K562 (cell line): Measurements from ENCODE around the gene CRADD. TPM values are rescaled to one million over a fixed set of nuclear protein-coding genes. Genes with fewer than 3 reads are reported as not detected.
A peak's percentile ranks its signal among the peaks of the same experiment; 100 is the strongest.

ENCODE experiments used
- CEBPG ChIP-seq, 3 experiments: fragments of 200-800 bp in 1 of 3; sonication (Bioruptor generic) in 1 of 3; sonication (generic) in 1 of 3; formaldehyde crosslinking in 1 of 3; IDR thresholded peaks in 2 of 3; conservative IDR thresholded peaks in 1 of 3; 2 replicates each; pipeline versions ENCODE4 v1.6.1 to v1.8.0; 2016 to 2022; ENCODE audit warnings: missing compliant biosample characterization in 2 of 3, missing genetic modification characterization in 2 of 3, mild to moderate bottlenecking in 1 of 3, missing genetic modification reagents in 1 of 3
- ELF1 ChIP-seq: fragments of 200-800 bp; sonication (Bioruptor generic); IDR thresholded peaks from 2 replicates; pipeline ENCODE4 v1.6.1; 2016; ENCODE audit warnings: missing genetic modification characterization, missing compliant biosample characterization
- EZH2 ChIP-seq: IDR thresholded peaks from 2 replicates; pipeline ENCODE4 v1.6.1; 2012; ENCODE audit warnings: low read depth, mild to moderate bottlenecking, inconsistent platforms, low read length, borderline replicate concordance
- FOXM1 ChIP-seq, 2 experiments: fragments of 450-650 bp in 1 of 2; sonication (generic) in 1 of 2; formaldehyde crosslinking in 1 of 2; IDR thresholded peaks; 2 replicates each; pipeline versions ENCODE4 v1.6.1 to v1.9.0; 2017 to 2022; ENCODE audit warnings: low read depth in 2 of 2, mild to moderate bottlenecking in 2 of 2, missing genetic modification reagents in 1 of 2, moderate library complexity in 1 of 2
- FUS ChIP-seq: fragments of 200-400 bp; formaldehyde crosslinking; optimal IDR thresholded peaks from 2 replicates; pipeline ENCODE3; 2017; ENCODE audit warnings: low read depth, low read length
- KAT7 ChIP-seq: sonication (generic); formaldehyde crosslinking; IDR thresholded peaks from 2 replicates; pipeline ENCODE4 v1.8.0; 2022; ENCODE audit warnings: missing genetic modification reagents, mild to moderate bottlenecking, borderline replicate concordance
- KLF13 ChIP-seq: fragments of 450-650 bp; IDR thresholded peaks from 2 replicates; pipeline ENCODE4 v1.6.1; 2016; ENCODE audit warnings: missing genetic modification characterization, low read depth, mild to moderate bottlenecking, missing compliant biosample characterization, moderate library complexity, borderline replicate concordance
- MAFK ChIP-seq: IDR thresholded peaks from 2 replicates; pipeline ENCODE4 v1.6.1; 2011; ENCODE audit warnings: low read length, improper control_type of control experiment
- MEF2A ChIP-seq: IDR thresholded peaks from 2 replicates; pipeline ENCODE4 v1.6.1; 2011; ENCODE audit warnings: low read depth, mild to moderate bottlenecking, low read length, moderate library complexity; ENCODE audit not compliant: control insufficient read depth
- NFYB ChIP-seq: IDR thresholded peaks from 2 replicates; pipeline ENCODE4 v1.6.1; 2011; ENCODE audit warnings: mild to moderate bottlenecking, moderate library complexity; ENCODE audit not compliant: insufficient read length; ENCODE audit errors: extremely low read depth
- NR2F6 ChIP-seq: fragments of 450-650 bp; formaldehyde crosslinking; IDR thresholded peaks from 2 replicates; pipeline ENCODE4 v1.4.0; 2020; ENCODE audit warnings: mild to moderate bottlenecking
- PRMT5 ChIP-seq: sonication (generic); formaldehyde crosslinking; IDR thresholded peaks from 2 replicates; pipeline ENCODE4 v1.5.0; 2020; ENCODE audit warnings: missing genetic modification reagents
- RBBP5 ChIP-seq: fragments of 200-600 bp; sonication (generic); IDR thresholded peaks from 2 replicates; pipeline ENCODE4 v1.6.1; 2012; ENCODE audit warnings: borderline replicate concordance, mild to moderate bottlenecking, low read length, control low read depth, inconsistent platforms; ENCODE audit not compliant: insufficient read depth, poor library complexity, severe bottlenecking
- RBM34 ChIP-seq: fragments of 200-400 bp; formaldehyde crosslinking; IDR thresholded peaks from 2 replicates; pipeline ENCODE4 v1.6.1; 2018; ENCODE audit warnings: low read length, borderline replicate concordance; ENCODE audit not compliant: insufficient read depth
- SP2 ChIP-seq: IDR thresholded peaks from 2 replicates; pipeline ENCODE4 v1.6.1; 2011; ENCODE audit warnings: mild to moderate bottlenecking, low read depth, low read length, moderate library complexity; ENCODE audit not compliant: poor library complexity, severe bottlenecking; ENCODE audit errors: extremely low read depth
- TRIM24 ChIP-seq, 2 experiments: fragments of 450-650 bp; IDR thresholded peaks; 2 replicates each; pipeline ENCODE4 v1.6.1; 2016
- polyA plus RNA-seq, 8 experiments: library from polyadenylated mRNA; depleted of rRNA in 4 of 8; stranded (reverse) in 5 of 8; unstranded in 3 of 8; fragments of >200 nt; fragmentation: Nextera tagmentation in 2 of 8; fragmentation: Illumina TruSeq in 1 of 8; extraction: Ambion mirVana in 2 of 8; extraction: Trizol in 1 of 8; gene quantifications; 2 replicates each; pipeline versions ENCODE4 v1.2.1 to v1.2.3, GENCODE V29; 2011 to 2014; ENCODE audit warnings: inconsistent platforms in 1 of 8, missing spikeins in 1 of 8
- total RNA-seq, 7 experiments: library from RNA; depleted of rRNA in 6 of 7; stranded (reverse); fragments of >200 nt in 6 of 7; fragmentation: Illumina TruSeq in 2 of 7; extraction: Trizol in 2 of 7; gene quantifications; 2 replicates each; pipeline versions ENCODE4 v1.2.1 to v1.2.3, GENCODE V29; 2011 to 2021; ENCODE audit warnings: low replicate concordance in 1 of 7
- TF ChIP-seq, protein P1 (sequence below): fragments of 200-800 bp; sonication (Bioruptor generic); IDR thresholded peaks from 2 replicates; pipeline ENCODE4 v1.6.1; 2016; ENCODE audit warnings: missing genetic modification characterization, missing compliant biosample characterization
- TF ChIP-seq, protein P2 (sequence below): sonication (generic); formaldehyde crosslinking; IDR thresholded peaks from 2 replicates; pipeline ENCODE4 v1.8.1; 2023; ENCODE audit warnings: mild to moderate bottlenecking, missing genetic modification reagents

The CRADD gene
- total and polyA plus RNA-seq, 9 of the 15 experiments (the other 6 are each of a cell fraction or from before 2014, with no cell fraction given), result 20.5 to 41.1 (median 25.9) TPM

DNA sequence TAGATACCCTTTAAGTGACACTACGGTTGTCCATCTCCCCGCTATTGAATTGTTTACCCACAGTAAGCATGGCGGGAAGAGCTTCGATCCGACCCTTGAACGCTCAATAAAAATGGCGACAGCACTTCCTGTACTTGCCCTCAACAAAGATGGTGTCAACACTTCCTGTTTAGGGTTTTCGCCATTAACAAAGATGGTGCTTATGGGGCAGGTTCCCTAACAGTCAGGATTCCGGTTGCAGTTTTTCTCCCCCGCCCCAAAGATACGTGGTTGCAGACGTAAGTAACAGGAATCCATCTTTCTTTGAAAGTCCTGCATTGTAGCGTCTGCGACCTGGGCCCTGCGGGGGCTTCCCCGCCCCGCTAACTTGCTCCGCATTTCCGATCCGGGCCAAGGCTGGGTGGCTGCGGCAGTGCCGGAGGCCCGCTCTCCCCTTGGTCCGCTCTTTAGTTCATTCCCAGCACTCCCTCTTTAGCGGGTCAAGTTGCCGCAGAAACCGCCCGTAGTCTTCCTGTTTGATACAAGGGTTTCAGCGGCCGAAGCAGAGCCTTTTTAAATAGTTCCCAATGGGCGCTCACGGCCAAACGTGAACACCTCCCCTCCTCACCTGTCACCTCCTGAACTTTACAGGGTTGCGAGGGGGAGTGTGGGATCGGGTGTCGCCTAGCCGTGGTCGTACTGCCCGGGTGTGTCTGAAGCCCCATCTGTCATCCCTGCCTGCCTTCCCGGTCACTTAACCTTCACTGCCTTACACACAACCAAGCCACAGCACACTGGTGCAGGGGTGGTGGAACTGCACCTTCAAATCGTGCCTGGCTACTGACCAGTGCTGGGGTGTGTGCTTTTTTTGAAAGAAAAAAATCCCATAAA is at the start of gene CRADD (continued):
- TF ChIP-seq FOXM1 (IDR thresholded peaks at IDR 0.05; ENCODE audit: low read depth), result peak; percentile 19
- 0 out of 2 replicates have a peak, but pooled peaks have one; percentile 51 for TF ChIP-seq FOXM1 (CRISPR knock-in tag; IDR thresholded peaks at IDR 0.05; ENCODE audit: low read depth)
- no peak for TF ChIP-seq RBM34
- TF ChIP-seq SP2, result no peak
- peak; percentile 83 for TF ChIP-seq RBBP5
- no peak for TF ChIP-seq EZH2
- TF ChIP-seq PRMT5 (CRISPR knock-in tag), result no peak
- no peak for TF ChIP-seq FUS
- TF ChIP-seq KLF13 (tag), result no peak
- TF ChIP-seq TRIM24 (IDR thresholded peaks at IDR 0.05), result no peak; a peak in 1 of 4 replicates
- TF ChIP-seq, protein P1, sequence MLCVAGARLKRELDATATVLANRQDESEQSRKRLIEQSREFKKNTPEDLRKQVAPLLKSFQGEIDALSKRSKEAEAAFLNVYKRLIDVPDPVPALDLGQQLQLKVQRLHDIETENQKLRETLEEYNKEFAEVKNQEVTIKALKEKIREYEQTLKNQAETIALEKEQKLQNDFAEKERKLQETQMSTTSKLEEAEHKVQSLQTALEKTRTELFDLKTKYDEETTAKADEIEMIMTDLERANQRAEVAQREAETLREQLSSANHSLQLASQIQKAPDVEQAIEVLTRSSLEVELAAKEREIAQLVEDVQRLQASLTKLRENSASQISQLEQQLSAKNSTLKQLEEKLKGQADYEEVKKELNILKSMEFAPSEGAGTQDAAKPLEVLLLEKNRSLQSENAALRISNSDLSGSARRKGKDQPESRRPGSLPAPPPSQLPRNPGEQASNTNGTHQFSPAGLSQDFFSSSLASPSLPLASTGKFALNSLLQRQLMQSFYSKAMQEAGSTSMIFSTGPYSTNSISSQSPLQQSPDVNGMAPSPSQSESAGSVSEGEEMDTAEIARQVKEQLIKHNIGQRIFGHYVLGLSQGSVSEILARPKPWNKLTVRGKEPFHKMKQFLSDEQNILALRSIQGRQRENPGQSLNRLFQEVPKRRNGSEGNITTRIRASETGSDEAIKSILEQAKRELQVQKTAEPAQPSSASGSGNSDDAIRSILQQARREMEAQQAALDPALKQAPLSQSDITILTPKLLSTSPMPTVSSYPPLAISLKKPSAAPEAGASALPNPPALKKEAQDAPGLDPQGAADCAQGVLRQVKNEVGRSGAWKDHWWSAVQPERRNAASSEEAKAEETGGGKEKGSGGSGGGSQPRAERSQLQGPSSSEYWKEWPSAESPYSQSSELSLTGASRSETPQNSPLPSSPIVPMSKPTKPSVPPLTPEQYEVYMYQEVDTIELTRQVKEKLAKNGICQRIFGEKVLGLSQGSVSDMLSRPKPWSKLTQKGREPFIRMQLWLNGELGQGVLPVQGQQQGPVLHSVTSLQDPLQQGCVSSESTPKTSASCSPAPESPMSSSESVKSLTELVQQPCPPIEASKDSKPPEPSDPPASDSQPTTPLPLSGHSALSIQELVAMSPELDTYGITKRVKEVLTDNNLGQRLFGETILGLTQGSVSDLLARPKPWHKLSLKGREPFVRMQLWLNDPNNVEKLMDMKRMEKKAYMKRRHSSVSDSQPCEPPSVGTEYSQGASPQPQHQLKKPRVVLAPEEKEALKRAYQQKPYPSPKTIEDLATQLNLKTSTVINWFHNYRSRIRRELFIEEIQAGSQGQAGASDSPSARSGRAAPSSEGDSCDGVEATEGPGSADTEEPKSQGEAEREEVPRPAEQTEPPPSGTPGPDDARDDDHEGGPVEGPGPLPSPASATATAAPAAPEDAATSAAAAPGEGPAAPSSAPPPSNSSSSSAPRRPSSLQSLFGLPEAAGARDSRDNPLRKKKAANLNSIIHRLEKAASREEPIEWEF (CRISPR knock-in tag), result no peak
- TF ChIP-seq KAT7 (CRISPR knock-in tag), result peak; percentile 73; the same call in 1 of the 2 replicates
- TF ChIP-seq NFYB, result no peak
- TF ChIP-seq MAFK, result no peak
- TF ChIP-seq, protein P2, sequence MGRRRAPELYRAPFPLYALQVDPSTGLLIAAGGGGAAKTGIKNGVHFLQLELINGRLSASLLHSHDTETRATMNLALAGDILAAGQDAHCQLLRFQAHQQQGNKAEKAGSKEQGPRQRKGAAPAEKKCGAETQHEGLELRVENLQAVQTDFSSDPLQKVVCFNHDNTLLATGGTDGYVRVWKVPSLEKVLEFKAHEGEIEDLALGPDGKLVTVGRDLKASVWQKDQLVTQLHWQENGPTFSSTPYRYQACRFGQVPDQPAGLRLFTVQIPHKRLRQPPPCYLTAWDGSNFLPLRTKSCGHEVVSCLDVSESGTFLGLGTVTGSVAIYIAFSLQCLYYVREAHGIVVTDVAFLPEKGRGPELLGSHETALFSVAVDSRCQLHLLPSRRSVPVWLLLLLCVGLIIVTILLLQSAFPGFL (CRISPR knock-in tag), result no peak
- no peak for TF ChIP-seq CEBPG (CRISPR knock-in tag; IDR thresholded peaks at IDR 0.05)
- TF ChIP-seq CEBPG (tag; conservative IDR thresholded peaks at IDR 0.05 in 1 of 2, IDR thresholded peaks at IDR 0.05 in 1 of 2), result no peak
- TF ChIP-seq NR2F6 (CRISPR knock-in tag), result no peak
- TF ChIP-seq MEF2A, result 0 out of 2 replicates have a peak, but pooled peaks have one; percentile 3
- peak; percentile 98 for TF ChIP-seq ELF1 (tag)
- TF ChIP-seq, all 486 proteins: peak for 163
